ENCODE data around the gene ENDOU.

DNA sequence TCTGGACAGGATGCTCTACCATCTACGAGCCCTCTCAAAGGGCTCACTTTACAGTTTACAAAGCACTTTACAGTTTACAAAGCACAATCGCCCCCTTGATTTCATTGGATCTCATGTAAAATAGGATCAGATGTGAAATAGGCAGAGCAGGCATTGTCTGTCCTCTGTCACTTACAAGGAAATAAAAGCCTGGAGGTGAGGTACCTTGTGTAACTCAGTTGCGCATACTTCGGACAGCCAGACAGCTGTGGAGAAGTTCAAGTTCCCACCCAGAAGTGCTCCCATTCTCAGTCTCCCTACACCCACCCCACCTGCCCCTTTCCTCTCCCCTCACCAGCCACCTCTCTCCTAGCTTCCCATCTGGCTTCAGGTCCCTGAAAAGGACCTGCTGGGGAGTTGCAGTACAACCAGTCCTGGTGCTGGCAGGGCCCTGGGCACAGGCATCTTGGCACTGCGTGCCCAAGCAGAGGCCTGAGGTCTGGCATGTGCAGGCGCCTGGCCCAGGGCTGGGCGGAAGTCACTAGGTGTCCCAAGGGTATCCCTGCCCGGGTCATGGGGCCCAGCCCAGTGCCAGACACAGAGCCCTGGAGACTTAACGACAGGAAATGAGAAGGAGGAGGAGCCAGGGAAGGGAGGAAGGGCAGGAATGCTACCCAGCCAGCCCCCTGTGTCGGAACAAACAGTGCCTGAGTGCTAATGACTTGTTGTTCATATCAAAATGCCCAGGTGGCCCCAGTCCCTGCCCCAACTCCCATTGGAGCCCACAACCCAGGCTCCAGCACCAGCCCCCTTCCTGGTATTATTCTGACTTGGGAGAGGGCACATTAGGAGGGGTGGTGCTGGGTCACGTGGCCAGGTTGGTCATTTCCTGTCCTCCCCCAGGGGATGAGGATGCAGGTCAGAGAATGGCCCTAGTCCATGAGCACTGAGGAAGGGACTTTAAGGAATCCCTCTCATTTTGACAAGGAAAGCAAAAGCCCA lies 28.0 kb upstream of the ENDOU start:
- TF ChIP-seq, protein P1, sequence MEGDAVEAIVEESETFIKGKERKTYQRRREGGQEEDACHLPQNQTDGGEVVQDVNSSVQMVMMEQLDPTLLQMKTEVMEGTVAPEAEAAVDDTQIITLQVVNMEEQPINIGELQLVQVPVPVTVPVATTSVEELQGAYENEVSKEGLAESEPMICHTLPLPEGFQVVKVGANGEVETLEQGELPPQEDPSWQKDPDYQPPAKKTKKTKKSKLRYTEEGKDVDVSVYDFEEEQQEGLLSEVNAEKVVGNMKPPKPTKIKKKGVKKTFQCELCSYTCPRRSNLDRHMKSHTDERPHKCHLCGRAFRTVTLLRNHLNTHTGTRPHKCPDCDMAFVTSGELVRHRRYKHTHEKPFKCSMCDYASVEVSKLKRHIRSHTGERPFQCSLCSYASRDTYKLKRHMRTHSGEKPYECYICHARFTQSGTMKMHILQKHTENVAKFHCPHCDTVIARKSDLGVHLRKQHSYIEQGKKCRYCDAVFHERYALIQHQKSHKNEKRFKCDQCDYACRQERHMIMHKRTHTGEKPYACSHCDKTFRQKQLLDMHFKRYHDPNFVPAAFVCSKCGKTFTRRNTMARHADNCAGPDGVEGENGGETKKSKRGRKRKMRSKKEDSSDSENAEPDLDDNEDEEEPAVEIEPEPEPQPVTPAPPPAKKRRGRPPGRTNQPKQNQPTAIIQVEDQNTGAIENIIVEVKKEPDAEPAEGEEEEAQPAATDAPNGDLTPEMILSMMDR (conservative IDR thresholded peaks at IDR 0.05; ENCODE audit: low read length), result no peak
- TF ChIP-seq EZH2phosphoT487 (IDR thresholded peaks at IDR 0.05; ENCODE audit: borderline replicate concordance), result no peak
